Neural cell (in vitro differentiated cells): Measurements from ENCODE around the gene PERCC1.

Experiments
- CTCF ChIP-seq: fragments of 450-650 bp; IDR thresholded peaks from 2 replicates; pipeline ENCODE4 v1.5.1; 2014; ENCODE audit warnings: antibody characterized with exemption, mild to moderate bottlenecking, moderate library complexity; ENCODE audit not compliant: poor library complexity, severe bottlenecking
- SMC3 ChIP-seq: fragments of 450-650 bp; conservative IDR thresholded peaks from 2 replicates; pipeline ENCODE4 v1.6.1; 2014; ENCODE audit warnings: antibody characterized with exemption, mild to moderate bottlenecking, moderate library complexity; ENCODE audit not compliant: poor library complexity

- TF ChIP-seq CTCF = no peak
- no peak for TF ChIP-seq SMC3
Observed at GRCh38 chr16:1407753-1408152, 23.1 kb upstream of the PERCC1 start.
